GM18909 (cell line): Measurements from ENCODE around the gene MAPKAPK5.
"Not testable (repeated sequence)": the region's sequence is repeated elsewhere in the genome, so short reads cannot be mapped to it uniquely, and the experiment has no call there.

Source experiments
- ATAC-seq: cut with Tn5 transposase; IDR thresholded peaks from one replicate; pipeline ENCODE4 v1.9.1; 2021; ENCODE audit warnings: mild to moderate bottlenecking; ENCODE audit not compliant: unreplicated experiment, poor library complexity

Gene MAPKAPK5

GRCh38 chr12:111826992-111827391 lies 15.0 kb upstream of the MAPKAPK5 start:
- no peak for ATAC-seq

GRCh38 chr12:111827907-111828306 lies 14.1 kb upstream of the MAPKAPK5 start:
- no peak for ATAC-seq

DNA sequence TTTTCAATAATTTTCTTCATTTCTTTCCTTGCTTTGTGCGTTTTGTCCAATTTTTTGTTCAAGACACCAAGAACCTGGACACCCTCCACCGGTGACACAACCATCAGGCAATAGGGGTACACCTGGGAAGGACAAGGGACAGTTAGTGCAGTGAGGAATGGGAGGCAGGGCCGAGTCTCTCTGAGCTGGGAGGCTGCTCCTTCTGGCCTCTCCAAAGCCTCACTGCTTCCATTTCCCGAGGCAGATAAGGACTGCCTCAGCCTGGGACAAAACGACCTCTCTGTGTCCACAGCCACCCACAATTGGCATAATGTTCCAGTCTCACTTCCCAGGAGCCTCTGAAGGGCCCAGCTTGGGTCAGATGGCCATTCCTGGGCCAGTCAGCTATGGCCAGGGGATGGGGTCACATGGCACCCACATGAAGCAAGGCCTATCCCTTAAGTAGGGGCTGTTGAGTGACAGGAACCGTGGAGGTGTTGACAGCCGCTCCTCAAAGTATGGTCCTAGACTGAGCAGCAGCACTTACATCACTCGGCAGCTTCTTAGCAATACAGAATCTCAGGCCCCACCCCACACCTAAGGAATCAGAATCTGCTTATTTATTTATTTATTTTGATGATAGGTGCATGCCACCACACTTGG lies 13.6 kb upstream of the MAPKAPK5 start:
- ATAC-seq, result no peak

- ATAC-seq, result not testable (repeated sequence)
Measured at GRCh38 chr12:111829635-111830034, 12.4 kb upstream of the MAPKAPK5 start.

DNA sequence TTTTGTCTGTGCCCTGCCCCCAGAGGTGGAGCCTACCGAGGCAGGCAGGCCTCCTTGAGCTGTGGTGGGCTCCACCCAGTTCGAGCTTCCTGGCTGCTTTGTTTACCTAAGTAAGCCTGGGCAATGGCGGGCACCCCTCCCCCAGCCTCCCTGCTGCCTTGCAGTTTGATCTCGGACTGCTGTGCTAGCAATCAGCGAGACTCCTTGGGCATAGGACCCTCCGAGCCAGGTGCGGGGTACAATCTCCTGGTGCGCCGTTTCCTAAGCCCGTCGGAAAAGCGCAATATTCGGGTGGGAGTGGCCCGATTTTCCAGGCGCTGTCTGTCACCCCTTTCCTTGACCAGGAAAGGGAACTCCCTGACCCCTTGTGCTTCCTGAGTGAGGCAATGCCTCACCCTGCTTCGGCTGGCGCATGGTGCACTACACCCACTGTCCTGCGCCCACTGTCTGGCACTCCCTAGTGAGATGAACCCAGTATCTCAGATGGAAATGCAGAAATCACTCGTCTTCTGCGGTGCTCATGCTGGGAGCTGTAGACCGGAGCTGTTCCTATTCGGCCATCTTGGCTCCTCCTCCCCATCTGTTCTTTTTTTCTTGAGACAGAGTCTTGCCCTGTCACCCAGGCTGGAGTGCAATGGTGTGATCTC lies 7.2 kb upstream of the MAPKAPK5 start:
- ATAC-seq, result not testable (repeated sequence)

- ATAC-seq, result not testable (repeated sequence)
Measured at GRCh38 chr12:111835531-111836181, 6.4 kb upstream of the MAPKAPK5 start.

GRCh38 chr12:111838353-111838752 lies 3.7 kb upstream of the MAPKAPK5 start:
- no peak for ATAC-seq

DNA sequence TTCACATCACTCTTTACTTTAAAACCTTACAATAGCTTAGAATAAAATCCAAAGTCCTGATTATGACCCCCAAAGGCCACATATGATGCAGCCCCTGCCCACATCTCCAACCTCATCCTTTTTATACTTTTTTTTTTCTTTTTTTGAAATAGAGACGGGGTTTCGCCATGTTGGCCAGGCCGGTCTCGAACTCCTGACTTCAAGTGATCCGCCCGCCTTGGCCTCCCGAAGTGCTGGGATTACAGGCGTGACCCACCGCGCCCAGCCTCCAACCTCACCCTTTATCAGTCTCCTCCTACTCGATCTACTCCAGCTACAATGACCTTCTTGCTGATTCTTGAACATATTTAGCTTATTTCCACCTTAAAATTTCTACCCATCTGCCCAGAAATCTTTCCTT lies 1.2 kb upstream of the MAPKAPK5 start:
- no peak for ATAC-seq

GRCh38 chr12:111841236-111841749 lies 735 bp upstream of the MAPKAPK5 start:
- no peak for ATAC-seq

- peak; percentile 17 for ATAC-seq
Measured at GRCh38 chr12:111842556-111843396, 748 bp downstream of the MAPKAPK5 start.

DNA sequence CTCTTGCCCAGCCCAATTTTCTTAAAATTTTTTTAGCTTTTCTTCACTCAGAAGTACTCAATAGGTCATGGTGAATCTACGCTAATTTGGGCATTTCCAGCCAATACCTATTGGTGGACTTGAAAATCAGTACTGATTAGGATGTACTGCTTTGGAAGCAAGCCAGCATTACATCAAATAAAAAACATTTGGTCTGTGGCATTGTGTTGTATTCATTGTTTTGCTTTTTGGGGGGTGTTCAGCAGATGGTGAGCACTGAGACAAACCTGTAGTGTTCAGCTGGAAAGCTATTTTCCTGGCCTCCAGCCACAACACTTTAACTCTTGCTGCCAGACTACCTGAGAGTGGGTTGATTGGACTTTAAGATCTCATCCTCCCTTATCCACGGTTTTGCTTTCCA lies 4.0 kb downstream of the MAPKAPK5 start:
- ATAC-seq, result no peak

DNA sequence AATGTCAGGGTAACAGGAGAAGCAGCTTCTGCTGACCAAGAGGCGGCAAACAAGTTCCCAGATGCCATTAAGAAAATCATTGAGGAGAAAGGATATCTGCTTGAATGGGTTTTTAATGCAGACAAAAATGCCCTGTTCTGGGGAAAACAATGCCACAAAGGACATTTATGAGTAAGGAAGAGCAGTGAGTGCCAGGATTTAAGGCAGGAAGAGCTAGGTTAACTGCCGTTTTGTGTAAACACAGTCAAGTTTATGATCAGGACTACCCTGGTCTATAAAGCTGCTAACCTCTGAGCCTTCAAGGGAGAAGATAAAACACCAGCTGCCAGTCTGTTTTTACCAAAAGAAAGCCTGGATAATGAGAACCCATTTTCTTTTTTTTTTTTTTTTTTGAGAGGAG lies 8.5 kb downstream of the MAPKAPK5 start:
- ATAC-seq, result no peak

GRCh38 chr12:111858186-111858585 lies 16.2 kb downstream of the MAPKAPK5 start:
- no peak for ATAC-seq

DNA sequence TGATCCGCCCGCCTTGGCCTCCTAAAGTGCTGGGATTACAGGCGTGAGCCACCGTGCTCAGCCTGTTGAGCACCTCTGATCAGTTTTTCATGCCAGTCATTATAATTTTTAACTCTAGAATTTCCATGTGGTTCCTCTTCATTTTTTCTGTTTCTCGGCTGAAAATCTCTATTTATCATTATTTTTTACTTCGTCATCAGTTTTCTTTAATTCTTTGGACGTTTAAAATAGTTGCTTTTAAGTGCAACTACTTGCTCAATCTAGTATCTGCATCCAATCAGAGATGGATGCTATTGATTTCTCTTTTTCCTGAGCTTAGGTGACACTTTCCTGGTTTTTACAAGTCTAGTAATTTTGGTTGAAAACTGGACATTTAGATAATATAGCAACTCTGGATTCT lies 16.8 kb downstream of the MAPKAPK5 start:
- ATAC-seq, result no peak

- no peak for ATAC-seq
Measured at GRCh38 chr12:111864913-111865312, 22.9 kb downstream of the MAPKAPK5 start.

DNA sequence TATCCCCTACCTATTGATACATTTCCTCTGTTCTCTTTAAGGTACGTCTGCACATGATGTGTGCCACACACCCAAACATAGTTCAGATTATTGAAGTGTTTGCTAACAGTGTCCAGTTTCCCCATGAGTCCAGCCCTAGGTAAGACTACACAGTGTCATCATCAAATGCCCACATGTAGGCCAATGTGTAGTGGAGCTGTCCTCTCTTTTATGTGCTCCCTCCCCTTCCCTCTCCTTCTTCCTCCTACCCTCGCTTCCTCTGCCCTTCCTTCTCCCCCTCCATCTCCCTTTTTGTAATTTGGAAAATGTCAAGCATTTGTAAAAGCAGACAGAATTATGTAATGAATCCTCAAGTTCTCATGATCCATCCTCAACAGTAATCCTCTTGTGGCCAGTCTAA lies 25.5 kb downstream of the MAPKAPK5 start:
- no peak for ATAC-seq

- ATAC-seq, result no peak
Measured at GRCh38 chr12:111868676-111869588, 26.9 kb downstream of the MAPKAPK5 start.

DNA sequence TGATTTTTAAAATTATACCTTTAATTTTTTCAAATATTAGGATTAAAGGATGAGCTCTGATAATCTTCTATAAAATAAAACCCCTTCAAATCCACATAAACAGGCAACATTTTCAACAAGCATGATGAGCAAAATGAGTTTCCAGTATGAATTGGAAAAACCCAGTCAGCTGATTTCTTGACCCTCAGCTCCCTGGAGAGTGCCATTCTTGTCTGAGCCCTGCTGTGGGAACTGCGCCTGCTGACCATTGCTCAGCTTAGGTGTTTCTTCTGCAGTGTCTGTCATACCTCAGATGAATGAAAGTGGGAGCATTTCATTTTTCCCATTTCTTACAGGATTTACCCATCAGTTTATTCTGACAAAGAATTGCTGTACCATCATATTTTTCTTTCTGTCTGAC lies 27.6 kb downstream of the MAPKAPK5 start:
- no peak for ATAC-seq

GRCh38 chr12:111870216-111870615 lies 28.2 kb downstream of the MAPKAPK5 start:
- ATAC-seq, result no peak

- ATAC-seq, result no peak
Measured at GRCh38 chr12:111870706-111871105, 28.7 kb downstream of the MAPKAPK5 start.
